ENCODE results near the gene GPR18.

GPR18 gene

DNA sequence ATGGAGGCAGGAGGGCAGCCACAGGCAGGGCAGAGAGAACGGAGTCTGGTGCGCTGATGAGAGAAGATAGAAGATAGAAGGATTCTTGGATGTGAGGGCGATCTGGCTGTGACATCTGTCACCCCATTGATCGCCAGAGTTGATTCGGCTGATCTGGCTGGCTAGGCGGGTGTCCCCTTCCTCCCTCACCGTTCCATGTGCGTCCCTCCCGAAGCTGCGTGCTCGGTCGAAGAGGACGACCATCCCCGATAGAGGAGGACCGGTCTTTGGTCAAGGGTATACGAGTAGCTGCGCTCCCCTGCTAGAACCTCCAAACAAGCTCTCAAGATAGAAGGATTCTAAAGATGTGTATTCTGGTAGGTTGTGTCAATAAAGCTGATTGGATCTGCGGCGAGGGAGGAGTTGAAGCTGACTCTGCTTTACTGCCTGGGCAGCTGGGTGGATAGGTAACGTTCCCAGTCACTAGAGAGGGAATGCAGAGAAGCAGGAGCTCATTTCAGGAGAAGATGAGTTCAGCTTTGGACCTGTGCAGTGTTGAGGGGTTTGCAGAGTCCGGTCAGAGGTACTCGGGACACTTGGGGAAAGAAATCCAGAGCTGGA, 52.5 kb downstream of the GPR18 start:
- DNase-seq: no peak

Measured in DMS79 (cell line).